Neutrophil (primary cell): ENCODE measurements around the gene FRK.

Experiments
- H3K27ac ChIP-seq: fragments of 200-600 bp; sonication (generic); 2 replicates; pipeline ENCODE4 v1.5.1; 2016; ENCODE audit warnings: mild to moderate bottlenecking, moderate library complexity
- H3K27me3 ChIP-seq: fragments of 200-600 bp; sonication (generic); 2 replicates; pipeline ENCODE4 v1.6.0; 2016; ENCODE audit warnings: mild to moderate bottlenecking
- H3K36me3 ChIP-seq: fragments of 200-600 bp; sonication (generic); 2 replicates; pipeline ENCODE4 v1.5.1; 2017
- H3K4me1 ChIP-seq, 2 experiments: fragments of 200-600 bp in 1 of 2; sonication (generic) in 1 of 2; 1 replicate in 1 of 2; 2 replicates in 1 of 2; pipeline versions ENCODE4 v1.5.1 to v1.6.1; 2013 to 2016; ENCODE audit warnings: low read depth in 1 of 2, low read length in 1 of 2, mild to moderate bottlenecking in 1 of 2, moderate library complexity in 1 of 2; ENCODE audit not compliant: control insufficient read depth in 1 of 2, insufficient read depth in 1 of 2
- H3K4me3 ChIP-seq, 2 experiments: fragments of 200-600 bp in 1 of 2; sonication (generic) in 1 of 2; 1 replicate in 1 of 2; 2 replicates in 1 of 2; pipeline ENCODE4 v1.5.1; 2013 to 2016; ENCODE audit warnings: low read depth in 1 of 2, low read length in 1 of 2, mild to moderate bottlenecking in 1 of 2, moderate library complexity in 1 of 2
- H3K9me3 ChIP-seq: fragments of 200-600 bp; sonication (generic); 2 replicates; pipeline ENCODE4 v1.5.1; 2016
- CTCF ChIP-seq: fragments of 200-600 bp; sonication (generic); IDR thresholded peaks from 2 replicates; pipeline ENCODE4 v1.5.1; 2016; ENCODE audit warnings: antibody characterized with exemption

FRK gene

GRCh38 chr6:116033687-116034303, 26.9 kb downstream of the FRK start:
- Histone ChIP-seq H3K36me3 (no peaks in the 10 kb centered on the region), H3K9me3 (no peaks in the 10 kb centered on the region), H3K27me3 (no peaks in the 10 kb centered on the region), H3K4me3 (no peak overlapping the region), H3K4me1 (no peaks in the 10 kb centered on the region), H3K27ac (no peak overlapping the region)
- no peak for TF ChIP-seq CTCF

GRCh38 chr6:116030770-116031169, 29.9 kb downstream of the FRK start:
- H3K9me3 ChIP-seq, result no peaks in the 10 kb centered on the region
- no peak overlapping the region for H3K4me3 ChIP-seq
- no peaks in the 10 kb centered on the region for H3K27me3 ChIP-seq
- no peaks in the 10 kb centered on the region for H3K4me1 ChIP-seq
- H3K36me3 ChIP-seq, result no peaks in the 10 kb centered on the region
- no peak overlapping the region for H3K27ac ChIP-seq
- TF ChIP-seq CTCF, result no peak

- Histone ChIP-seq H3K4me1 (no peaks in the 10 kb centered on the region), H3K27ac (no peak overlapping the region), H3K4me3 (no peak overlapping the region), H3K9me3 (no peaks in the 10 kb centered on the region), H3K27me3 (no peaks in the 10 kb centered on the region), H3K36me3 (no peaks in the 10 kb centered on the region)
- TF ChIP-seq CTCF, result no peak
Observed at GRCh38 chr6:116029535-116029934, 31.2 kb downstream of the FRK start.

GRCh38 chr6:116028233-116028632, 32.5 kb downstream of the FRK start:
- no peaks in the 10 kb centered on the region for H3K9me3 ChIP-seq
- H3K4me3 ChIP-seq, result no peak overlapping the region
- TF ChIP-seq CTCF, result no peak
- no peaks in the 10 kb centered on the region for H3K36me3 ChIP-seq
- H3K27ac ChIP-seq, result no peak overlapping the region
- H3K27me3 ChIP-seq, result no peaks in the 10 kb centered on the region
- H3K4me1 ChIP-seq, result no peaks in the 10 kb centered on the region

GRCh38 chr6:116027801-116028200, 32.9 kb downstream of the FRK start:
- Histone ChIP-seq H3K9me3 (no peaks in the 10 kb centered on the region), H3K4me3 (no peak overlapping the region), H3K36me3 (no peaks in the 10 kb centered on the region), H3K4me1 (no peaks in the 10 kb centered on the region), H3K27me3 (no peaks in the 10 kb centered on the region), H3K27ac (no peak overlapping the region)
- no peak for TF ChIP-seq CTCF

GRCh38 chr6:116025405-116025804, 35.3 kb downstream of the FRK start:
- Histone ChIP-seq H3K4me3 (no peak overlapping the region), H3K27ac (no peak overlapping the region), H3K27me3 (peaks cover 2% of the 10 kb centered on the region), H3K36me3 (no peaks in the 10 kb centered on the region), H3K4me1 (no peaks in the 10 kb centered on the region), H3K9me3 (no peaks in the 10 kb centered on the region)
- TF ChIP-seq CTCF, result no peak
